HG03575 (cell line): ENCODE data around the gene CCSER2.
"Not testable (repeated sequence)": the region's sequence is repeated elsewhere in the genome, so short reads cannot be mapped to it uniquely, and the experiment has no call there.

Experiments
- ATAC-seq: cut with Tn5 transposase; IDR thresholded peaks from one replicate; pipeline ENCODE4 v1.9.1; 2021; ENCODE audit not compliant: unreplicated experiment, insufficient number of reproducible peaks, low FRiP score; ENCODE audit errors: extremely low read depth

The CCSER2 gene

GRCh38 chr10:84423719-84424118 is 95.3 kb downstream of the CCSER2 start:
- ATAC-seq, result no peak

- no peak for ATAC-seq
Observed at GRCh38 chr10:84424731-84425167, 96.4 kb downstream of the CCSER2 start.

GRCh38 chr10:84427903-84428650 is 99.7 kb downstream of the CCSER2 start:
- ATAC-seq, result no peak

- no peak for ATAC-seq
Observed at GRCh38 chr10:84428711-84429110, 100.3 kb downstream of the CCSER2 start.

GRCh38 chr10:84429926-84430520 is 101.6 kb downstream of the CCSER2 start:
- peak; percentile 85 for ATAC-seq

- ATAC-seq, result no peak
Observed at GRCh38 chr10:84432891-84433290, 104.5 kb downstream of the CCSER2 start.

- ATAC-seq, result no peak
Observed at GRCh38 chr10:84440781-84441180, 112.4 kb downstream of the CCSER2 start.

GRCh38 chr10:84447701-84448400 is 119.5 kb downstream of the CCSER2 start:
- no peak for ATAC-seq

- not testable (repeated sequence) for ATAC-seq
Observed at GRCh38 chr10:84449351-84449750, 121.0 kb downstream of the CCSER2 start.

- no peak for ATAC-seq
Observed at GRCh38 chr10:84452003-84452402, 123.6 kb downstream of the CCSER2 start.

GRCh38 chr10:84453303-84453702 is 124.9 kb downstream of the CCSER2 start:
- no peak for ATAC-seq

GRCh38 chr10:84456126-84456525 is 127.7 kb downstream of the CCSER2 start:
- no peak for ATAC-seq

- no peak for ATAC-seq
Observed at GRCh38 chr10:84460520-84460919, 132.1 kb downstream of the CCSER2 start.

- ATAC-seq, result no peak
Observed at GRCh38 chr10:84469470-84469869, 141.1 kb downstream of the CCSER2 start.

GRCh38 chr10:84473136-84473535 is 144.7 kb downstream of the CCSER2 start:
- ATAC-seq, result no peak

- no peak for ATAC-seq
Observed at GRCh38 chr10:84477398-84478128, 149.2 kb downstream of the CCSER2 start.

GRCh38 chr10:84478151-84478550 is 149.8 kb downstream of the CCSER2 start:
- no peak for ATAC-seq

- ATAC-seq, result no peak
Observed at GRCh38 chr10:84478679-84479078, 150.3 kb downstream of the CCSER2 start.

GRCh38 chr10:84484541-84484940 is 156.2 kb downstream of the CCSER2 start:
- ATAC-seq, result no peak
